HepG2 (cell line): ENCODE data around the gene RPH3AL. TPM values are rescaled to one million over a fixed set of nuclear protein-coding genes. Genes with fewer than 3 reads are reported as not detected.

ENCODE experiments used
- ATAC-seq: fragments of 200-7000 bp; cut with Tn5 transposase; 3 replicates; pipeline ENCODE4 v1.9.1; 2020; ENCODE audit warnings: mild to moderate bottlenecking, moderate library complexity
- BruUV-seq: library from RNA; stranded (reverse); fragments of 400-500 nt; replicated peaks from 2 replicates; lab custom pipeline; 2021; lab: Mats Ljungman, UMichigan
- CTCF ChIA-PET: fragments of 300-600 bp; formaldehyde crosslinking; extraction: SDS; loops from one replicate; lab custom pipeline; 2021; ENCODE audit warnings: low total read pairs, inconsistent platforms, low intra/inter-chr PET ratio; lab: Yijun Ruan, JAX
- POLR2A ChIA-PET: fragments of 350-600 bp; sonication (Branson Sonifier 250); formaldehyde crosslinking; loops from one replicate; lab custom pipeline; 2020; ENCODE audit warnings: antibody characterized with exemption, inconsistent platforms; lab: Yijun Ruan, JAX
- DNase-seq: peaks from one replicate; pipeline ENCODE4 v3.0.0-alpha.2; 2015; ENCODE audit warnings: low spot score
- FAIRE-seq: peaks from 3 replicates; lab custom pipeline; 2011; peaks lifted over from hg19 to GRCh38; lab: Jason Lieb, UNC
- H2AFZ ChIP-seq: one replicate; pipeline ENCODE4 v1.6.1; 2011; ENCODE audit warnings: low read length, inconsistent platforms
- H3K27ac ChIP-seq: fragments of 300-600 bp; 3 replicates; pipeline ENCODE4 v1.8.0; 2011; ENCODE audit warnings: mixed run types, mild to moderate bottlenecking, mixed read lengths, low read length, inconsistent platforms; ENCODE audit not compliant: insufficient read depth; ENCODE audit errors: extremely low read length
- H3K27me3 ChIP-seq, 2 experiments: fragments of 200-600 bp in 1 of 2; 2 replicates in 1 of 2; 3 replicates in 1 of 2; pipeline versions ENCODE4 v1.6.0 to v1.8.0; 2011; ENCODE audit warnings: low read length in 2 of 2, mild to moderate bottlenecking in 2 of 2, moderate library complexity in 2 of 2, inconsistent platforms in 1 of 2; ENCODE audit not compliant: insufficient read depth in 2 of 2, control insufficient read depth in 1 of 2
- H3K36me3 ChIP-seq, 2 experiments: fragments of 200-600 bp in 1 of 2; replicated peaks in 1 of 2; 2 replicates in 1 of 2; 3 replicates in 1 of 2; pipeline versions ENCODE4 v1.5.1 to v1.8.0; 2011; ENCODE audit warnings: low read length in 2 of 2, inconsistent platforms in 1 of 2; ENCODE audit not compliant: insufficient read depth in 2 of 2, control insufficient read depth in 1 of 2
- H3K4me1 ChIP-seq: 2 replicates; pipeline ENCODE4 v1.5.1; 2012; ENCODE audit warnings: low read length, inconsistent platforms; ENCODE audit not compliant: insufficient read depth
- H3K4me2 ChIP-seq: 2 replicates; pipeline ENCODE4 v1.6.0; 2011; ENCODE audit warnings: low read depth, low read length, inconsistent platforms
- H3K4me3 ChIP-seq, 3 experiments: fragments of 200-600 bp in 1 of 3; sonication (generic), shearing (Covaris generic) in 1 of 3; replicated peaks in 1 of 3; 2 replicates each; pipeline ENCODE4 v1.5.1; 2011 to 2016; ENCODE audit warnings: low read length in 3 of 3, inconsistent platforms in 2 of 3, low read depth in 2 of 3, mild to moderate bottlenecking in 2 of 3, control low read depth in 1 of 3, mixed read lengths in 1 of 3; ENCODE audit not compliant: insufficient read depth in 1 of 3
- H3K79me2 ChIP-seq: one replicate; pipeline ENCODE4 v1.6.1; 2011; ENCODE audit warnings: low read length, inconsistent platforms; ENCODE audit not compliant: insufficient read depth
- H3K9ac ChIP-seq: 2 replicates; pipeline ENCODE4 v1.6.0; 2011; ENCODE audit warnings: mild to moderate bottlenecking, low read depth, low read length, inconsistent platforms; ENCODE audit not compliant: insufficient read depth
- H3K9me3 ChIP-seq: 2 replicates; pipeline ENCODE4 v1.5.1; 2012; ENCODE audit warnings: mild to moderate bottlenecking, low read length
- H4K20me1 ChIP-seq: 2 replicates; pipeline ENCODE4 v1.6.0; 2011; ENCODE audit warnings: inconsistent platforms, mild to moderate bottlenecking, low read length, moderate library complexity; ENCODE audit not compliant: insufficient read depth
- GABPA ChIP-seq, 2 experiments: IDR thresholded peaks; 2 replicates each; pipeline ENCODE4 v1.6.1; 2011 to 2016; ENCODE audit warnings: low read depth in 2 of 2, low read length in 1 of 2, missing biosample characterization in 1 of 2, missing genetic modification characterization in 1 of 2
- REXO4 ChIP-seq: sonication (generic); formaldehyde crosslinking; IDR thresholded peaks from 2 replicates; pipeline ENCODE4 v1.8.0; 2022; ENCODE audit warnings: missing genetic modification reagents, mild to moderate bottlenecking, borderline replicate concordance
- TEAD2 ChIP-seq: sonication (generic); formaldehyde crosslinking; IDR thresholded peaks from 2 replicates; pipeline ENCODE4 v1.9.0; 2021; ENCODE audit warnings: missing genetic modification reagents
- ZNF121 ChIP-seq: sonication (generic); formaldehyde crosslinking; IDR thresholded peaks from 2 replicates; pipeline ENCODE4 v1.5.0; 2020; ENCODE audit warnings: mild to moderate bottlenecking, missing genetic modification reagents
- ZNF274 ChIP-seq: sonication (generic); formaldehyde crosslinking; IDR thresholded peaks from 2 replicates; pipeline ENCODE4 v1.5.1; 2020; ENCODE audit warnings: mild to moderate bottlenecking, missing genetic modification reagents
- ZNF629 ChIP-seq: sonication (generic); formaldehyde crosslinking; conservative IDR thresholded peaks from 2 replicates; pipeline ENCODE4 v1.5.0; 2020; ENCODE audit warnings: missing genetic modification reagents
- WGBS: methylation state at CpG from one replicate; pipeline ENCODE4 v1.1.6; 2017; ENCODE audit warnings: low lambda C conversion rate; 5-methylcytosine and 5-hydroxymethylcytosine counted together
- in situ Hi-C: cut with HindIII; loops from 2 replicates; pipeline ENCODE4 v1.10.0; 2017; ENCODE audit warnings: low pct_unique_long_range_greater_than_20kb; ENCODE audit not compliant: extremely low pct_ligation_motif_present
- intact Hi-C: fragments of 100-400 bp; cut with micrococcal nuclease; formaldehyde crosslinking; loops from one replicate; pipeline ENCODE4 v1.10.0; 2022; ENCODE audit not compliant: unreplicated experiment
- polyA plus RNA-seq, 8 experiments: library from polyadenylated mRNA; depleted of rRNA in 3 of 8; stranded (reverse) in 7 of 8; unstranded in 1 of 8; fragments of >200 nt; fragmentation: Illumina TruSeq in 4 of 8; extraction: Trizol in 4 of 8; gene quantifications; 2 replicates each; pipeline versions ENCODE4 v1.2.1 to v1.2.3, GENCODE V29; 2011 to 2016; ENCODE audit warnings: low read depth in 4 of 8, missing spikeins in 1 of 8, mixed read lengths in 1 of 8; ENCODE audit not compliant: insufficient read depth in 1 of 8
- total RNA-seq, 5 experiments: library from RNA; depleted of rRNA; stranded (reverse); fragments of >200 nt; fragmentation: Illumina TruSeq; extraction: Trizol; gene quantifications; 2 replicates each; pipeline ENCODE4 v1.2.3, GENCODE V29; 2016; ENCODE audit warnings: low read depth in 1 of 5
- TF ChIP-seq, protein P1 (sequence below), 2 experiments: fragments of 450-650 bp in 1 of 2; sonication (generic) in 1 of 2; formaldehyde crosslinking in 1 of 2; IDR thresholded peaks; 2 replicates each; pipeline versions ENCODE4 v1.6.1 to v1.8.0; 2016 to 2022; ENCODE audit warnings: antibody characterized with exemption in 1 of 2, mild to moderate bottlenecking in 1 of 2, missing genetic modification reagents in 1 of 2
- TF ChIP-seq, protein P2 (sequence below): IDR thresholded peaks from 2 replicates; pipeline ENCODE4 v1.6.1; 2016; ENCODE audit warnings: mild to moderate bottlenecking

Gene RPH3AL
- total and polyA plus RNA-seq, 2 of the 13 experiments (the other 11 are each of a cell fraction or from before 2014, with no cell fraction given), result 7.8 to 16.4 TPM

DNA sequence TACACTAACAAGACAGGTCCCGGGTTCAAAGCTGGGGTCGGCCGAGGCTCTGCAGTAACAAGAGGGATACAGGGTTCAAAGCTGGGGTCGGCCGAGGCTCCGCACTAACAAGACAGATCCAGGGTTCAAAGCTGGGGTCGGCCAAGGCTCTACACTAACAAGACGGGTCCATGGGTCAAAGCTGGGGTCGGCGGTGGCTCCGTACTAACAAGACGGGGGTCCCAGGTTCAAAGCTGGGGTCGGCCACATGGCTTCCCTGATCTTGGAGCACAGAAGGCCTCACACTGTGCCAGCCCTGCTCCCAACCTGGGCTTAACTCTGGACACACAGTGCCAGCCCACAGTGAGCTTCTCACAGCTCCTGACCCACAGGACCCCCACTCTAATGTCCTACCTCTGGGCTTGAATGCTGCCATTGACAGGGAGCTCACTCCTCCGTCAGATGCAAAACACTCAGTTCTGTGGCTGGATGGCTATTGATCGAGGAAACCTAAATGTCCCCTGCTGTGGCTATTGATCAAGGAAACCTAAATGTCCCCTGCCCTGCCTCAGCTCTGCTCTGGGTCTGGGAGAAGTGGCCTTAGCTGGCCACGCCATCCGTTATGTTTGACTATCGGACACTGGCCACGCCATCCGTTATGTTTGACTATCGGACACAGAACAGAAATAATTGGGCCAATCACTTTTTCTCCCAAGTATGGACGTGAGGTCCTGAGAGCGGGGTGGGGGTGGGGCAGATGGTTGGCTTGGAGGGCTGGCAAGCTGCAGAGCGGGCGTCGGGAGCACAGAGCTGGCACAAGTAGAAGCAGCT lies 116.6 kb downstream of the RPH3AL start:
- no peaks in the 10 kb centered on the region for H3K79me2 ChIP-seq
- H2AFZ ChIP-seq, result no peak overlapping the region
- no peak overlapping the region for H3K9ac ChIP-seq
- no peak for ATAC-seq
- WGBS, result 97% methylated on average over 26 of the region's 26 CpGs
- no peaks in the 10 kb centered on the region for H3K27me3 ChIP-seq
- no peaks in the 10 kb centered on the region for H3K9me3 ChIP-seq
- H3K4me2 ChIP-seq, result no peak overlapping the region
- BruUV-seq, result no TSS peak
- in situ Hi-C loops (loop anchor here (10.0 kb wide), 1 partner anchor 59 kb away; no protein-coding TSS in a partner anchor), intact Hi-C loops (no loop called here)
- no peak for FAIRE-seq
- no peak overlapping the region for H3K27ac ChIP-seq
- H3K4me3 ChIP-seq, result no peak overlapping the region
- peaks cover 0 to 2% of the 10 kb centered on the region in 2 experiments; a peak in 2 of 5 replicates for H3K36me3 ChIP-seq
- POLR2A ChIA-PET, result interaction anchor here (0.8 kb wide), 1 partner anchor 114 kb away, joined by 3 read pairs; no protein-coding TSS in a partner anchor
- peaks cover 24% of the 10 kb centered on the region for H3K4me1 ChIP-seq
- no peak for DNase-seq
- CTCF ChIA-PET, result no interaction called here
- H4K20me1 ChIP-seq, result peaks cover 2% of the 10 kb centered on the region; the same call in 1 of the 2 replicates
- TF ChIP-seq, protein P1, sequence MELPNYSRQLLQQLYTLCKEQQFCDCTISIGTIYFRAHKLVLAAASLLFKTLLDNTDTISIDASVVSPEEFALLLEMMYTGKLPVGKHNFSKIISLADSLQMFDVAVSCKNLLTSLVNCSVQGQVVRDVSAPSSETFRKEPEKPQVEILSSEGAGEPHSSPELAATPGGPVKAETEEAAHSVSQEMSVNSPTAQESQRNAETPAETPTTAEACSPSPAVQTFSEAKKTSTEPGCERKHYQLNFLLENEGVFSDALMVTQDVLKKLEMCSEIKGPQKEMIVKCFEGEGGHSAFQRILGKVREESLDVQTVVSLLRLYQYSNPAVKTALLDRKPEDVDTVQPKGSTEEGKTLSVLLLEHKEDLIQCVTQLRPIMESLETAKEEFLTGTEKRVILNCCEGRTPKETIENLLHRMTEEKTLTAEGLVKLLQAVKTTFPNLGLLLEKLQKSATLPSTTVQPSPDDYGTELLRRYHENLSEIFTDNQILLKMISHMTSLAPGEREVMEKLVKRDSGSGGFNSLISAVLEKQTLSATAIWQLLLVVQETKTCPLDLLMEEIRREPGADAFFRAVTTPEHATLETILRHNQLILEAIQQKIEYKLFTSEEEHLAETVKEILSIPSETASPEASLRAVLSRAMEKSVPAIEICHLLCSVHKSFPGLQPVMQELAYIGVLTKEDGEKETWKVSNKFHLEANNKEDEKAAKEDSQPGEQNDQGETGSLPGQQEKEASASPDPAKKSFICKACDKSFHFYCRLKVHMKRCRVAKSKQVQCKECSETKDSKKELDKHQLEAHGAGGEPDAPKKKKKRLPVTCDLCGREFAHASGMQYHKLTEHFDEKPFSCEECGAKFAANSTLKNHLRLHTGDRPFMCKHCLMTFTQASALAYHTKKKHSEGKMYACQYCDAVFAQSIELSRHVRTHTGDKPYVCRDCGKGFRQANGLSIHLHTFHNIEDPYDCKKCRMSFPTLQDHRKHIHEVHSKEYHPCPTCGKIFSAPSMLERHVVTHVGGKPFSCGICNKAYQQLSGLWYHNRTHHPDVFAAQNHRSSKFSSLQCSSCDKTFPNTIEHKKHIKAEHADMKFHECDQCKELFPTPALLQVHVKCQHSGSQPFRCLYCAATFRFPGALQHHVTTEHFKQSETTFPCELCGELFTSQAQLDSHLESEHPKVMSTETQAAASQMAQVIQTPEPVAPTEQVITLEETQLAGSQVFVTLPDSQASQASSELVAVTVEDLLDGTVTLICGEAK (IDR thresholded peaks at IDR 0.05), result no peak
- TF ChIP-seq, protein P1 (CRISPR knock-in tag; IDR thresholded peaks at IDR 0.05), result no peak
- no peak for TF ChIP-seq ZNF121 (CRISPR knock-in tag)
- TF ChIP-seq, protein P2, sequence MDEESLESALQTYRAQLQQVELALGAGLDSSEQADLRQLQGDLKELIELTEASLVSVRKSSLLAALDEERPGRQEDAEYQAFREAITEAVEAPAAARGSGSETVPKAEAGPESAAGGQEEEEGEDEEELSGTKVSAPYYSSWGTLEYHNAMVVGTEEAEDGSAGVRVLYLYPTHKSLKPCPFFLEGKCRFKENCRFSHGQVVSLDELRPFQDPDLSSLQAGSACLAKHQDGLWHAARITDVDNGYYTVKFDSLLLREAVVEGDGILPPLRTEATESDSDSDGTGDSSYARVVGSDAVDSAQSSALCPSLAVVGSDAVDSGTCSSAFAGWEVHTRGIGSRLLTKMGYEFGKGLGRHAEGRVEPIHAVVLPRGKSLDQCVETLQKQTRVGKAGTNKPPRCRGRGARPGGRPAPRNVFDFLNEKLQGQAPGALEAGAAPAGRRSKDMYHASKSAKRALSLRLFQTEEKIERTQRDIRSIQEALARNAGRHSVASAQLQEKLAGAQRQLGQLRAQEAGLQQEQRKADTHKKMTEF, result no peak
- no peak for TF ChIP-seq ZNF274 (CRISPR knock-in tag)
- no peak for TF ChIP-seq TEAD2
- TF ChIP-seq GABPA (IDR thresholded peaks at IDR 0.05; ENCODE audit: low read depth, low read length), result no peak
- TF ChIP-seq GABPA (CRISPR knock-in tag; IDR thresholded peaks at IDR 0.05; ENCODE audit: low read depth), result no peak
- no peak for TF ChIP-seq REXO4 (CRISPR knock-in tag)
- TF ChIP-seq ZNF629 (CRISPR knock-in tag), result no peak
